K562 treated with DMSO at 1 percent for 12 hours (cell line): ENCODE results near the gene CLBA1. TPM values are rescaled to one million over a fixed set of nuclear protein-coding genes. Genes with fewer than 3 reads are reported as not detected.

ENCODE experiments used
- total RNA-seq: library from RNA; unstranded; fragments of 300-600 nt; gene quantifications from 2 replicates; pipeline ENCODE4 v1.2.3, GENCODE V29; 2022; ENCODE audit not compliant: insufficient read depth

CLBA1 gene
- 2.0 and 2.4 TPM in 2 replicates for total RNA-seq

GRCh38 chr14:104985675-104986486 lies at the start of gene CLBA1:
Gene CLBA1, plus strand, starts transcription at chr14:104985788. Its CDS starts 644 bp downstream, at chr14:104986432.

GRCh38 chr14:104977681-104978653 lies 7.6 kb upstream of the CLBA1 start, which contains the start of gene AHNAK2:
Gene AHNAK2, minus strand, starts transcription at chr14:104978374. Its CDS starts 137 bp downstream, at chr14:104978237.

GRCh38 chr14:105020815-105021655 lies 35.4 kb downstream of the CLBA1 start, which contains the start of gene CDCA4:
Gene CDCA4, minus strand, starts transcription at chr14:105021083. Its CDS starts 9,154 bp downstream, at chr14:105011929.

Other genes starting within 250 kb of the CLBA1 start
- gene SIVA1, start 232.6 kb upstream of the CLBA1 start, total RNA-seq = 106 and 187 TPM in 2 replicates
- 70.0 and 124 TPM in 2 replicates for gene AKT1, start 190.0 kb upstream of the CLBA1 start, total RNA-seq
- gene ZBTB42, start 184.7 kb upstream of the CLBA1 start, total RNA-seq = 4.5 and 7.4 TPM in 2 replicates
- 2.6 and 8.0 TPM in 2 replicates for gene CEP170B, start 120.5 kb upstream of the CLBA1 start, total RNA-seq
- not detected in 2 replicates for gene PLD4, start 60.9 kb upstream of the CLBA1 start, total RNA-seq
- gene AHNAK2, start 7.4 kb upstream of the CLBA1 start, total RNA-seq = 0.14 TPM in 1 of 2 replicates, not detected in the other
- gene CDCA4, start 35.3 kb downstream of the CLBA1 start, total RNA-seq = 31.9 and 41.7 TPM in 2 replicates
- 2.0 and 4.0 TPM in 2 replicates for gene GPR132, start 79.6 kb downstream of the CLBA1 start, total RNA-seq
- gene JAG2, start 183.0 kb downstream of the CLBA1 start, total RNA-seq = 8.2 and 12.5 TPM in 2 replicates
- gene NUDT14, start 195.5 kb downstream of the CLBA1 start, total RNA-seq = 30.6 and 34.5 TPM in 2 replicates